ENCODE data around the gene PHAX.
"Not testable (repeated sequence)": the region's sequence is repeated elsewhere in the genome, so short reads cannot be mapped to it uniquely, and the experiment has no call there.

The PHAX gene

DNA sequence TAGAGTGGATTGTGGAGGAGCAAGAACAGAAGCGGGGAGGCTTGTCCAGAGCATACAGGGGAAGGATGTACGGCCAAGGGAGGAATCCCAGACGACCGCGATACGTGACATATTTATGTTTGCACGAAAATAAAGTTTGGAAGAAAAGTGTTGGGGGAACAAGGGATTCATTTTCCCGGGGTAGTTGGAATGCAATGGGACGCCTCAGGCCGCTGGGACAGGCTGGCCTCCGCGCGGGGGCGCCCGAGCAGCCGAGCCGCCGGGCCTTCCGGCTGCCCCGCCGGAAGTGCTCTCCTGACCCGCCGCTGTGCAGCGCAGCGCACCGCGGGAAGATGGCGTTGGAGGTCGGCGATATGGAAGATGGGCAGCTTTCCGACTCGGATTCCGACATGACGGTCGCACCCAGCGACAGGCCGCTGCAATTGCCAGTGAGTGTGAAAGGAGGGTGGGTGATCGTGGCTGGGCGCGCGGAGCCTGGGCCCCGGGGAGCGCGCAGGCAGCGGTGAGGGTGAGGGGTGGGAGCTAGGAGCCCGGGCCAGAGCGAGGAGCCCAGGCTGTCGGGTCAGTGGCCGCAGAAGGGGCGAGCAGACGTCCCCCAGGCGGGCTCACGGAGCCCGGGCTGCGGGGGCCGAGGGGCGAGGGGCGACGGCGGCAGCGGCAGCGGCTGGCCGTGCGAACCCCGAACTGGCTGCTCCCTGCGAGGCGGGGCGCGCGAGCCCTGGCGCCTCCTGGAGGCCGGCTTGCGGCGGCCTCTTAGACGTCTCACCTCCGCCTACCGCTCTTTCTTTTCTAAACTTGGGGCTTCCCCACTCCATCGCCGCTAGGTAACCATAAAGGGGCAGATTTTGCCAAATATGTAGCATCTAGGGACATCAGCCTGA, at the start of gene PHAX:
TSS of gene PHAX (plus strand) at position 317 of the 881 bp plus-strand sequence. CDS start at position 333, 16 bp downstream.
- DNase-seq: peak; percentile 83 to 85

DNA sequence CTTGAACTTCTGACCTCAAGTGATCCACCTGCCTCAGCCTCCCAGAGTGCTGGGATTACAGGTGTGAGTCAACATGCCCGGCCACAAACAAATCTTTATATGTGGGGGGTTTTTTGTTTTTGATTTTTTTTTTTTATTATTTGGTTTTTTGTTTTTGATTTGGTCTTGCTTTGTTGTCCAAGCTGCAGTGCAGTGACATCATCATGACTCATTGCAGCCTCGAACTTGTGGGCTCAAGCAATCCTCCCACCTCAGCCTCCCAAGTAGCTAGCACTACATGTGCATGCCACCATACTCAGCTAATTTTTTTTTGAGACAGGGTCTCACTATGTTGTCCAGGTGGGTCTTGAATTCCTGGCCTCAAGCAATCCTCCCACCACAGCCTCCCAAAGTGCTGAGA, 48.1 kb upstream of the PHAX start:
- DNase-seq: no peak

DNA sequence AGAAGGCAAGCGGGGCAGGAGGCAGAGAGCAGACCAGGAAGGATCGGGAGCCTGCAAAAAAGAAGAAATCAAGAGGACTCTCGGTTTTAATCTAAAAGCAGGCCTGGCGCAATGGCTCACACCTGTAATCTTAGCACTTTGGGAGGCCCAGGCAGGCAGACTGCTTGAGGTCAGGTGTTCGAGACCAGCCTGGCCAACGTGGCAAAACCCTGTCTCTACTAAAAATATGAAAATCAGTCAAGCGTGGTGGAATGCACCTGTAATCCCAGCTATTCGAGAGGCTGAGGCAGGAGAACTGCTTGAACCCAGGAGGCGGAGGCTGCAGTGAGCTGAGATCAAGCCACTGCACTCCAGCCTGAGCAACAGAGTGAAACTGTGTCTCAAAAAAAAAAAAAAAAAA, 45.6 kb upstream of the PHAX start:
- DNase-seq: not testable (repeated sequence)

DNA sequence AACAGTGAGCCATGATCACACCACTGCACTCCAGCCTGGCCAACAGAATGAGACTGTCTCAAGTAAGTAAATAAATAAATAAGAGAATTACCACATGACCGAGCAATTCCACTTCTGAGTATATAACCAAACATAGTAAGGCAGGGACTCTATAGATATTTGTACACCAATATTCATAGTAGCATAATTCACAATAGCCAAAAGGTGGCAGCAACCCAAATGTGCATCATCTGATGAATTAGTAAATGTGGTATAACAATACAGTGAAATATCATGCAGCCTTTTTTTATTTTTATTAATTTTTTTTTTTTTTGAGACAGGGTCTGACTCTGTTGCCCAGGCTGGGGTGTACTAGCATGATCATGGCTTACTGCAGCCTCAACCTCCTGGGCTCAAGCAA, 38.8 kb upstream of the PHAX start:
- DNase-seq: no peak

DNA sequence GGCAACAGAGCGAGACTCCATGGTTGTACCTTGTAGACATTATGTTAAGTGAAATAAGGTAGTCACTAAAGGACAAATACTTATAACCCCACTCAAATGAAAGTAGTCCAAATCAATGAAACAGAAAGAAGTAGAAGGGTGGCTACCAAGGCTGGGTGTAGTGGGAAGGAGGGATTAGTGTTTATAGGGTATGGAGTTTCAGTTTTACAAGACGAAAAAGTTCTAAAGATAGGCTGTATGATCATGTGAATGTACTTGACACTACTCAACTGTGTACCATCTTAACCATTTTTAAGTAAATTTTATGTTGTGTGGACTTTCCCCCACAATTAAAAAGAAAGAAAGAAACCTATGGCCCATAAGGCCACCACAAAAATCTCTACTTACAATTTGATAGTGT, 37.9 kb upstream of the PHAX start:
- DNase-seq: no peak

- no peak for DNase-seq
These were observed 32.5 kb upstream of the PHAX start for GRCh38 chr5:126568206-126568755.

- no peak for DNase-seq
These were observed 25.1 kb upstream of the PHAX start for GRCh38 chr5:126575644-126576043.

DNA sequence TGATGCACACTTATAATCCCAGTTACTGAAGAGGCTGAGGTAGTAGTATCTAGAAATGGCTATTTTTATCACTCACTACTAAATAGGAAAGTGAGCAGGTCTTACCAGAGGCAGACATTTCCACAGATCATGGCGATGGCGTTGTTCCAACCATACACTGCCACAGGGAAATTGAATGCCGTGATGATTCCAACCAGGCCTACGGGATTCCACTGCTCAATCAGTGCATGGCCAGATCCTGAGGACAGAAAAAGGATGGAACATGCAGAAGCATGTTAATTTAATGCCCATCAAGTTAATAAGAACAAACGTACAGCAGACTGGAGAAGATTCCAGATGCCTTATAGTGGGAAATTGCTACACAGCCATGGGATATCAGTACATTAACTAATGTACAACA, 23.8 kb upstream of the PHAX start:
- DNase-seq: no peak

GRCh38 chr5:126577415-126577814, 23.3 kb upstream of the PHAX start:
- no peak for DNase-seq

DNA sequence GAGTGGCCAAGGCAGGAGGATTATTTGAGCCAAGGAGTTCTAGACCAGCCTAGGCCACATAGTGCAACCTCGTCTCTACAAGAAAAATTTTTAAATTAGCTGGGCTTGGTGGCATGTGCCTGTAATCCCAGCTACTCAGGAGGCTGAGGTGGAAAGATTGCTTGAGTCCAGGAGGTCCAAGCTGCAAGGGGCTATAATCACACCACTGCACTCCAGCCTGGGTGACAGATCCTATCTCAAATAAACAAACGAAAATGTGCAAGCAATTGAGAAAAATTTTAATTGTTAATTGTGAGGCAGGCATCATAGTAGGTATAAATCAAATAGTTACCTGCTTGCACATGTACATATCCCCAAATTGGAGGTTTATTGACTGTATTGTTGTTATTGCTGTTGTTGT, 21.0 kb upstream of the PHAX start:
- DNase-seq: no peak

GRCh38 chr5:126583761-126584160, 17.0 kb upstream of the PHAX start:
- DNase-seq: no peak

- DNase-seq: no peak
These were observed 13.0 kb upstream of the PHAX start for GRCh38 chr5:126587551-126588390.

- no peak for DNase-seq
These were observed 11.0 kb upstream of the PHAX start for GRCh38 chr5:126589536-126590297.

- DNase-seq: no peak
These were observed 9.2 kb upstream of the PHAX start for GRCh38 chr5:126591549-126591948.

- peak; percentile 69 to 75 for DNase-seq
These were observed 5.8 kb upstream of the PHAX start, which contains the start of gene ALDH7A1 for GRCh38 chr5:126594748-126595485. ALDH7A1 (minus strand) TSS chr5:126595219; CDS start chr5:126595198, 21 bp downstream.

DNA sequence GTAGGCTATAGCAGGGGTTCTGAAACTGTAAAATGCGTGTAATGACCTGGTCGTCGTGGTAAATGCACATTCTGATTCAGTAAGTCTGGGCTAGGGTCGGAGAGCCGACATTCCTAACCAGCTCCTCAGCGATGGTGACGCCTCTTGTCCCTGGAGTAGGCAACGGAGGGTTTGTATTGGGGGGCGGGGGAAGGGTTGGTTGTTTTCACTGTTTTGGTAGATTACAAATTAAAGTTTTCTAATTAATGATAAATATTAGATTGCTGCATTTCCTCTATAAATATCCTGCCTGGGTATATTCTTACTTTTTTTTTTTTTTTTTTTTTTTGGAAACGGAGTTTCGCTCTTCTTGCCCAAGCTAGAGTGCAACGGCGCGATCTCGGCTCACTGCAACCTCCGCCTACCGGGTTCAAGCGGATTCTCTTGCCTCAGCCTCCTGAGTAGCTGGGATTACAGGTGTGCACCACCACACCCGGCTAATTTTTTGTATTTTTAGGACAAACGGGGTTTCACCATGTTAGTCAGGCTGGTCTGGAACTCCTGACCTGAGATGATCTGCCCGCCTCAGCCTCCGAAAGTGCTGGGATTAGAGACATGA, 5.2 kb upstream of the PHAX start:
- no peak for DNase-seq

- DNase-seq: no peak
These were observed 3.6 kb upstream of the PHAX start for GRCh38 chr5:126597156-126597555.

DNA sequence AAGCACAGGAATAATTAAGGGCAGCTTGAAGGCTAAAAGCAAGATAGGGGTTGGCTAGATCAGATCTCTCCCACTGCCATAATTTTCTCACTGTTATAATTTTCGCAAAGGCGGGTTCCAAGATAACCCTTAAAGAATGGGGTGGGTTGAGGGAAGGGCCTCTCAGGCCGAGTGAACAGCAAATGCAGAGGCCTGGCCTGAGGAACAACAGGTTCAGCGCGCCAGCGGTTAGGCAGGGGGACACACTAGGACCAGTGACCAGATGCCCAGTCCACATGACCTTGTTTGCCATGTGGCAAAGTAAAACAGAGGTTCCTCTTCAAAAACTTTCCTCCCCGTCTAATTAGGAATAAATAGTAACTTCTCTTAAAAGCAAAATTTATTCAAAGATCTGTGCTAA, 1.2 kb upstream of the PHAX start:
- no peak for DNase-seq

- DNase-seq: not testable (repeated sequence)
These were observed 646 bp upstream of the PHAX start for GRCh38 chr5:126599971-126600630.

GRCh38 chr5:126603402-126603991, 2.8 kb downstream of the PHAX start:
- no peak for DNase-seq

- no peak for DNase-seq
These were observed 4.8 kb downstream of the PHAX start for GRCh38 chr5:126605525-126605924.
